Sigmoid colon (tissue), 7 donors: ENCODE results near the gene MAGI2. TPM values are rescaled to one million over a fixed set of nuclear protein-coding genes. Genes with fewer than 3 reads are reported as not detected.

Experiments used
- DNase-seq: peaks from one replicate; pipeline ENCODE4 v3.0.0-alpha.2; 2019
- H3K27ac ChIP-seq, 4 donors: fragments of 200-600 bp; sonication (generic); one replicate each; pipeline ENCODE4 v1.5.1; 2016 to 2019; ENCODE audit warnings: mild to moderate bottlenecking in 1 of 4
- H3K27me3 ChIP-seq, 3 donors: fragments of 200-600 bp; sonication (generic); one replicate each; pipeline ENCODE4 v1.5.1; 2019; ENCODE audit warnings: mild to moderate bottlenecking in 1 of 3
- H3K36me3 ChIP-seq, 4 donors: fragments of 200-600 bp; sonication (generic); one replicate each; pipeline ENCODE4 v1.5.1; 2016 to 2019
- H3K4me1 ChIP-seq, 4 donors: fragments of 200-600 bp; sonication (generic); one replicate each; pipeline ENCODE4 v1.5.1; 2017 to 2019
- H3K4me3 ChIP-seq, 4 donors: fragments of 200-600 bp; sonication (generic); one replicate each; pipeline ENCODE4 v1.5.1; 2017 to 2019; ENCODE audit warnings: mild to moderate bottlenecking in 2 of 4, moderate library complexity in 1 of 4
- H3K9me3 ChIP-seq, 4 donors: fragments of 200-600 bp in 3 of 4; sonication (generic) in 3 of 4; one replicate each; pipeline versions ENCODE4 v1.5.1 to v1.6.1; 2013 to 2019
- CTCF ChIP-seq, 4 experiments: fragments of 450-650 bp in 3 of 4; fragments of 200-600 bp in 1 of 4; IDR thresholded peaks; one replicate each; pipeline ENCODE4 v1.5.1; 2016 to 2019; ENCODE audit warnings: antibody characterized with exemption in 4 of 4, mild to moderate bottlenecking in 3 of 4, moderate library complexity in 2 of 4
- EP300 ChIP-seq, 4 donors: sonication (generic); formaldehyde crosslinking; IDR thresholded peaks; one replicate each; pipeline ENCODE4 v1.6.1; 2017; ENCODE audit warnings: antibody characterized with exemption in 4 of 4
- POLR2A ChIP-seq, 2 donors: fragments of 450-650 bp; IDR thresholded peaks; one replicate each; pipeline ENCODE4 v1.6.1; 2016; ENCODE audit warnings: antibody characterized with exemption in 2 of 2, mild to moderate bottlenecking in 2 of 2, moderate library complexity in 2 of 2
- POLR2AphosphoS5 ChIP-seq, 4 donors: sonication (generic); formaldehyde crosslinking; IDR thresholded peaks; one replicate each; pipeline ENCODE4 v1.6.1; 2017; ENCODE audit warnings: antibody characterized with exemption in 4 of 4
- WGBS, 2 donors: extraction: QIAGEN DNeasy Blood & Tissue Kit; methylation state at CpG; one replicate each; pipeline ENCODE4 v1.1.7; 2013; 5-methylcytosine and 5-hydroxymethylcytosine counted together
- intact Hi-C: fragments of 100-400 bp; cut with DNase I; formaldehyde crosslinking; loops from one replicate; pipeline ENCODE4 v1.15.1; 2023
- polyA plus RNA-seq, 3 donors: library from polyadenylated mRNA; stranded (reverse); fragments of 200-250 nt; gene quantifications; one replicate each; pipeline ENCODE4 v1.2.3, GENCODE V29; 2013
- total RNA-seq, 4 donors: library from RNA; depleted of rRNA; stranded (reverse); fragments of >200 nt; gene quantifications; one replicate each; pipeline ENCODE4 v1.1.0, GENCODE V29; 2016
- donor health status: healthy with polysubstance abuse.
- donor health status: Bipolar disorder and iron deficiency.
- donor health status: healthy.

Gene MAGI2
- total and polyA plus RNA-seq, 7 donors, result 0.69 to 26.9 (median 14.7) TPM

GRCh38 chr7:78081888-78082287, 1371.6 kb downstream of the MAGI2 start:
- intact Hi-C loops, result no loop called here
- Histone ChIP-seq H3K27me3 (no peaks in the 10 kb centered on the region), H3K27ac (no peak overlapping the region), H3K36me3 (no peaks in the 10 kb centered on the region), H3K4me3 (no peak overlapping the region), H3K9me3 (no peaks in the 10 kb centered on the region), H3K4me1 (no peaks in the 10 kb centered on the region)
- 82% methylated on average over 4 of the region's 4 CpGs for WGBS, 2 donors
- no peak for TF ChIP-seq POLR2AphosphoS5 (IDR thresholded peaks at IDR 0.05)
- no peak for TF ChIP-seq CTCF (IDR thresholded peaks at IDR 0.05)
- TF ChIP-seq POLR2A (IDR thresholded peaks at IDR 0.05), result no peak
- TF ChIP-seq EP300 (IDR thresholded peaks at IDR 0.05), result no peak
- DNase-seq, result no peak

GRCh38 chr7:78081344-78081743, 1372.1 kb downstream of the MAGI2 start:
- intact Hi-C loops, result no loop called here
- H3K36me3 ChIP-seq, result no peaks in the 10 kb centered on the region

GRCh38 chr7:78080811-78081210, 1372.7 kb downstream of the MAGI2 start:
- H3K36me3 ChIP-seq, result no peaks in the 10 kb centered on the region
- 90 to 93% methylated on average over 4 of the region's 4 CpGs for WGBS, 2 donors
- H3K4me1 ChIP-seq, result no peaks in the 10 kb centered on the region
- H3K9me3 ChIP-seq, result no peaks in the 10 kb centered on the region
- no peak overlapping the region for H3K27ac ChIP-seq
- no peaks in the 10 kb centered on the region for H3K27me3 ChIP-seq
- TF ChIP-seq EP300 (IDR thresholded peaks at IDR 0.05), result no peak
- no peak for TF ChIP-seq POLR2AphosphoS5 (IDR thresholded peaks at IDR 0.05)
- no peak for TF ChIP-seq CTCF (IDR thresholded peaks at IDR 0.05)
- TF ChIP-seq POLR2A (IDR thresholded peaks at IDR 0.05), result no peak
- DNase-seq, result no peak
- H3K4me3 ChIP-seq, result no peak overlapping the region
- intact Hi-C loops, result no loop called here

More at GRCh38 chr7:78081344-78081743, 1372.1 kb downstream of the MAGI2 start:
- DNase-seq, result no peak
- Histone ChIP-seq H3K4me3 (no peak overlapping the region), H3K4me1 (no peaks in the 10 kb centered on the region), H3K27me3 (no peaks in the 10 kb centered on the region), H3K27ac (no peak overlapping the region), H3K9me3 (no peaks in the 10 kb centered on the region)
- WGBS, 2 donors, result 97% methylated on average over 1 of the region's 1 CpG
- no peak for TF ChIP-seq POLR2A (IDR thresholded peaks at IDR 0.05)
- no peak for TF ChIP-seq CTCF (IDR thresholded peaks at IDR 0.05)
- TF ChIP-seq EP300 (IDR thresholded peaks at IDR 0.05), result no peak
- TF ChIP-seq POLR2AphosphoS5 (IDR thresholded peaks at IDR 0.05), result no peak

GRCh38 chr7:78080241-78080640, 1373.2 kb downstream of the MAGI2 start:
- no peak for DNase-seq
- 54 to 55% methylated on average over 2 of the region's 2 CpGs for WGBS, 2 donors
- Histone ChIP-seq H3K9me3 (no peaks in the 10 kb centered on the region), H3K4me1 (no peaks in the 10 kb centered on the region), H3K27ac (no peak overlapping the region), H3K4me3 (no peak overlapping the region), H3K27me3 (no peaks in the 10 kb centered on the region), H3K36me3 (no peaks in the 10 kb centered on the region)
- TF ChIP-seq POLR2A (IDR thresholded peaks at IDR 0.05) (no peak), CTCF (IDR thresholded peaks at IDR 0.05) (no peak), EP300 (IDR thresholded peaks at IDR 0.05) (no peak), POLR2AphosphoS5 (IDR thresholded peaks at IDR 0.05) (no peak)
- intact Hi-C loops, result no loop called here

- H3K27ac ChIP-seq, result no peak overlapping the region
- no peak overlapping the region for H3K4me3 ChIP-seq
- intact Hi-C loops, result no loop called here
- TF ChIP-seq POLR2AphosphoS5 (IDR thresholded peaks at IDR 0.05) (no peak), POLR2A (IDR thresholded peaks at IDR 0.05) (no peak)
- no peaks in the 10 kb centered on the region for H3K27me3 ChIP-seq
- peaks cover 0 to 9% (median 0%) of the 10 kb centered on the region in 4 donors for H3K4me1 ChIP-seq
- DNase-seq, result no peak
- no peaks in the 10 kb centered on the region for H3K9me3 ChIP-seq
- 45 to 66% methylated on average over 3 of the region's 3 CpGs for WGBS, 2 donors
- no peaks in the 10 kb centered on the region for H3K36me3 ChIP-seq
Measured at GRCh38 chr7:78074713-78075112, 1378.8 kb downstream of the MAGI2 start.
